Neural progenitor cell (in vitro differentiated cells): Measurements from ENCODE around the gene CENPC. TPM values are rescaled to one million over a fixed set of nuclear protein-coding genes. Genes with fewer than 3 reads are reported as not detected.

Experiments
- DNase-seq: peaks from one replicate; pipeline ENCODE4 v3.0.0-alpha.2; 2016; ENCODE audit warnings: low spot score
- H2AFZ ChIP-seq: fragments of 200-600 bp; sonication (generic); replicated peaks from 2 replicates; pipeline ENCODE4 v1.6.1; 2016; ENCODE audit warnings: antibody characterized with exemption
- H3F3A ChIP-seq: fragments of 200-600 bp; sonication (generic); 2 replicates; pipeline ENCODE4 v1.6.1; 2016; ENCODE audit warnings: antibody characterized with exemption, low read depth
- H3K27ac ChIP-seq: fragments of 200-600 bp; sonication (generic); 2 replicates; pipeline ENCODE4 v1.5.1; 2016; ENCODE audit warnings: mild to moderate bottlenecking
- H3K27me3 ChIP-seq: fragments of 200-600 bp; sonication (generic); 2 replicates; pipeline ENCODE4 v1.6.1; 2016; ENCODE audit warnings: mild to moderate bottlenecking, moderate library complexity
- H3K36me3 ChIP-seq: fragments of 200-600 bp; sonication (generic); 2 replicates; pipeline ENCODE4 v1.5.1; 2016
- H3K4me1 ChIP-seq: fragments of 200-600 bp; sonication (generic); 2 replicates; pipeline ENCODE4 v1.6.1; 2016; ENCODE audit warnings: mixed run types
- H3K4me2 ChIP-seq: fragments of 200-600 bp; sonication (generic); 2 replicates; pipeline ENCODE4 v1.6.1; 2016
- H3K4me3 ChIP-seq: fragments of 200-600 bp; sonication (generic); 2 replicates; pipeline ENCODE4 v1.5.1; 2016
- H3K79me2 ChIP-seq: fragments of 200-600 bp; sonication (generic); 2 replicates; pipeline ENCODE4 v1.6.1; 2016; ENCODE audit warnings: low read depth
- H3K9ac ChIP-seq: fragments of 200-600 bp; sonication (generic); 2 replicates; pipeline ENCODE4 v1.6.1; 2016
- H3K9me3 ChIP-seq: fragments of 200-600 bp; sonication (generic); 2 replicates; pipeline ENCODE4 v1.5.1; 2016; ENCODE audit warnings: low read depth
- H4K20me1 ChIP-seq: fragments of 200-600 bp; sonication (generic); 2 replicates; pipeline ENCODE4 v1.6.1; 2016; ENCODE audit warnings: low read depth
- H3K27ac Mint-ChIP-seq: 3 replicates; pipeline ENCODE4 v1.8.0; 2021; ENCODE audit warnings: mixed read lengths
- H3K27me3 Mint-ChIP-seq: 2 replicates; pipeline ENCODE4 v1.8.0; 2022; ENCODE audit warnings: low read depth, mild to moderate bottlenecking, inconsistent platforms, moderate library complexity, mixed read lengths; ENCODE audit not compliant: insufficient read depth
- H3K36me3 Mint-ChIP-seq: 3 replicates; pipeline ENCODE4 v1.8.0; 2021; ENCODE audit warnings: mixed read lengths
- H3K4me1 Mint-ChIP-seq: 3 replicates; pipeline ENCODE4 v1.8.0; 2021; ENCODE audit warnings: mixed read lengths
- H3K4me3 Mint-ChIP-seq: 3 replicates; pipeline ENCODE4 v1.8.0; 2021; ENCODE audit warnings: mild to moderate bottlenecking, moderate library complexity, mixed read lengths
- H3K9me3 Mint-ChIP-seq: 3 replicates; pipeline ENCODE4 v1.8.0; 2020; ENCODE audit warnings: mixed read lengths
- EZH2 ChIP-seq: fragments of 200-600 bp; sonication (generic); IDR thresholded peaks from 2 replicates; pipeline ENCODE4 v1.6.1; 2017; ENCODE audit warnings: antibody characterized with exemption, mild to moderate bottlenecking, moderate library complexity
- EZH2phosphoT487 ChIP-seq: fragments of 200-600 bp; sonication (generic); IDR thresholded peaks from 2 replicates; pipeline ENCODE4 v1.6.1; 2017; ENCODE audit warnings: antibody characterized with exemption
- small RNA-seq: library from RNA; depleted of rRNA; stranded (forward); fragments of <200 nt; gene quantifications from one replicate; pipeline ENCODE3, GENCODE V24; 2015
- total RNA-seq: library from RNA; depleted of rRNA; stranded (reverse); fragments of >200 nt; gene quantifications from 2 replicates; pipeline ENCODE4 v1.2.3, GENCODE V29; 2015; ENCODE audit warnings: low replicate concordance
- TF ChIP-seq, protein P1 (sequence below): fragments of 200-600 bp; sonication (generic); IDR thresholded peaks from 2 replicates; pipeline ENCODE4 v1.5.1; 2017; ENCODE audit warnings: antibody characterized with exemption, mild to moderate bottlenecking

CENPC gene
- total RNA-seq, 1 donor from 2014 or later: 85.2 TPM

DNA sequence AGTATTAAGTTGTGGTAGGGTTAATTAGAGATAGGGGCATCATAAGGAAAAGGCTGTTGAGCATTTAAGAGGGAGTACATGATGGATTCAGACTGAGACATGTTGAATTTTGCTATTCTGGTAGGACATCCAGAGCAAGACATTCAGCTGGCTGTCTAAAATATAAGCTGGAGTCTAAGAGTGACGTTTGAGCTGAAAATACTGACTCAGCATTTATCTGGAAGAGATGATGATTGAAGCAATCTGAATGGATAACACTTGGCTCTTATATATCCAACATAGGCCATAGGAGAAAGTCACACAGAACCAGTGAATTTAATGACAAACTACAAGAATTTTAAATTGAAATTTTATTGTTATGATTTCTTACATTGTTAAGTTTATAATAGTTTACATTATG, 114.3 kb downstream of the CENPC start:
- no peaks in the 10 kb centered on the region for H3K4me1 Mint-ChIP-seq
- H3K9ac ChIP-seq: no peak overlapping the region
- H3K27ac Mint-ChIP-seq: no peak overlapping the region

DNA sequence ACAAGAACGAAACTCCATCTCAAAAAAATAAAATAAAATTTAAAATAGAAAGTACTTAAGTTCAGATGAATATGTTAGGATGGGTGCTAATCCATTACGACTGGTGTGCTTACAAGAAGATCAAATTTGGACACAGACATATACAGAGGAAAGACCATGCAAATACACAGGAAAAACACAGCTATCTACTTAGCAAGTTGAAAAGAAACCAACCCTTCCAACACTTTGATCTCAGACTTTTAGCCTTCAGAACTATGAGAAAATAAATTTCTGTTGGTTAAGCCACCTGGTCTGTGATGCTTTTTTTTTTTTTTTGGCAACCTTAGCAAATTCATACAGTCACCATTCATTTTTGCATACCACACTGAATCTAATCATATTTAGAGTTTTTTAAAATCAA, 116.5 kb downstream of the CENPC start:
- TF ChIP-seq EZH2phosphoT487 (no peak), EZH2 (no peak)
- TF ChIP-seq, protein P1, sequence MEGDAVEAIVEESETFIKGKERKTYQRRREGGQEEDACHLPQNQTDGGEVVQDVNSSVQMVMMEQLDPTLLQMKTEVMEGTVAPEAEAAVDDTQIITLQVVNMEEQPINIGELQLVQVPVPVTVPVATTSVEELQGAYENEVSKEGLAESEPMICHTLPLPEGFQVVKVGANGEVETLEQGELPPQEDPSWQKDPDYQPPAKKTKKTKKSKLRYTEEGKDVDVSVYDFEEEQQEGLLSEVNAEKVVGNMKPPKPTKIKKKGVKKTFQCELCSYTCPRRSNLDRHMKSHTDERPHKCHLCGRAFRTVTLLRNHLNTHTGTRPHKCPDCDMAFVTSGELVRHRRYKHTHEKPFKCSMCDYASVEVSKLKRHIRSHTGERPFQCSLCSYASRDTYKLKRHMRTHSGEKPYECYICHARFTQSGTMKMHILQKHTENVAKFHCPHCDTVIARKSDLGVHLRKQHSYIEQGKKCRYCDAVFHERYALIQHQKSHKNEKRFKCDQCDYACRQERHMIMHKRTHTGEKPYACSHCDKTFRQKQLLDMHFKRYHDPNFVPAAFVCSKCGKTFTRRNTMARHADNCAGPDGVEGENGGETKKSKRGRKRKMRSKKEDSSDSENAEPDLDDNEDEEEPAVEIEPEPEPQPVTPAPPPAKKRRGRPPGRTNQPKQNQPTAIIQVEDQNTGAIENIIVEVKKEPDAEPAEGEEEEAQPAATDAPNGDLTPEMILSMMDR: no peak
- no peaks in the 10 kb centered on the region for H3K27me3 ChIP-seq
- no peaks in the 10 kb centered on the region for H3K36me3 ChIP-seq
- H4K20me1 ChIP-seq: no peaks in the 10 kb centered on the region
- H3K27ac ChIP-seq: no peak overlapping the region
- no peak overlapping the region for H3K4me3 ChIP-seq
- H3K36me3 Mint-ChIP-seq: peaks cover 7% of the 10 kb centered on the region
- H3K9me3 ChIP-seq: no peaks in the 10 kb centered on the region
- H3K4me3 Mint-ChIP-seq: no peak overlapping the region
- no peaks in the 10 kb centered on the region for H3K4me1 ChIP-seq
- H3F3A ChIP-seq: no peaks in the 10 kb centered on the region
- no peaks in the 10 kb centered on the region for H3K4me1 Mint-ChIP-seq
- no peaks in the 10 kb centered on the region for H3K27me3 Mint-ChIP-seq
- no peak overlapping the region for H2AFZ ChIP-seq
- no peaks in the 10 kb centered on the region for H3K9me3 Mint-ChIP-seq
- no peak overlapping the region for H3K27ac Mint-ChIP-seq
- no peaks in the 10 kb centered on the region for H3K79me2 ChIP-seq
- no peak for DNase-seq
- H3K9ac ChIP-seq: no peak overlapping the region
- no peak overlapping the region for H3K4me2 ChIP-seq

More for the DNA sequence above, 114.3 kb downstream of the CENPC start:
- Histone ChIP-seq H3K27me3 (no peaks in the 10 kb centered on the region), H3K4me2 (no peak overlapping the region), H4K20me1 (no peaks in the 10 kb centered on the region), H3F3A (no peaks in the 10 kb centered on the region), H3K9me3 (no peaks in the 10 kb centered on the region), H3K79me2 (no peaks in the 10 kb centered on the region), H3K36me3 (no peaks in the 10 kb centered on the region), H3K4me3 (no peak overlapping the region), H3K4me1 (no peaks in the 10 kb centered on the region), H3K27ac (no peak overlapping the region), H2AFZ (no peak overlapping the region)
- Mint-ChIP-seq H3K27me3 (no peaks in the 10 kb centered on the region), H3K4me3 (no peak overlapping the region), H3K36me3 (peaks cover 10% of the 10 kb centered on the region), H3K9me3 (no peaks in the 10 kb centered on the region)
- no peak for DNase-seq
- TF ChIP-seq, protein P1: no peak
- TF ChIP-seq EZH2phosphoT487 (no peak), EZH2 (no peak)

Small RNA genes within 50 kb of the gene (small RNA-seq; reads per million reads assigned to genes)
- gene RNA5SP527: not detected
- gene RNU1-63P: not detected

Other genes starting within 250 kb of the CENPC start
- not detected in 2 replicates for gene STAP1, start 13.2 kb upstream of the CENPC start, total RNA-seq
- gene UBA6, start 155.7 kb upstream of the CENPC start, total RNA-seq: 120 and 162 TPM in 2 replicates
- gene GNRHR, start 208.9 kb upstream of the CENPC start, total RNA-seq: not detected in 2 replicates